ENCODE data around the gene ABHD10.
A peak's percentile ranks its signal among the peaks of the same experiment; 100 is the strongest.

The ABHD10 gene

DNA sequence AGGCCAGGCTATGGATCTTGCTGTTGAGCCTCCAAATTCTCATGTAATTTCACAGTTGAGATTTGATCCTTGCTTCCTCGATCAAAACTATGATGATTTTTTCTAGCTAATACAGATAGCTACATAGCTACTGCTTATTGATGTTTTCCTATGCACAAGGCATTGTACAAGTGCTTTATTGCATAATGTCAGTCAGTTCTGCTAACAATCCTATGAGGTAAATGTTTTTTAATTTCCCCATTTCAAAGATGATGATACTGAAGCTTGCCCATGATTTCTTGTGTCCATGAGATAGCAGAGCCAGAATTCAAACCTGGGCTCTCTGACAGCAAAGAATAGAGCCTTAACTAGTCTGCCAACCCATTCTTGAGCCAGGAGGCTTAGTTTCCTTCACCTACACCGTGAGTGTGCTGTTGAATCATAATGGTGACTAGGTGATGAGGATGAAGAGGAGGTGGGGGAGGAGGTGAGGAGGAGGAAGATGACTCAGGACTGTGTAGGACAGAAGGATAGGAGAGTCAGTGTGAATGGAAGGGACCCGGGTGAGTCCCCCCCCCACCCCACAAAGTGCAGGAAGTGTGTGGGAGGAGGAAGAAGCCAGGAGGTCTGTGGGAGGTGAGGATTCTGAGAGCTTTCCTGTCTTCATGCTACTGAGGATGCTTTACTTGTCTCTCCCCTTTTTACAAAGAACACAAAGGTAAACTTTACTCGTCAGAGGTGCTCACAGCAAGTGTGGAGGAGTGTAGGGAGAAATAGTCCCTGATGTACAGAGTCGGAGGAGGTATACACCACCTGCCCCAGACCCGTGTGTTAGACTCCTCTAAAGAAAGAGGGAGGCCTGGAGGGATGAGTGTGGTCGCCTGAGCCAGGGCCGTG lies 23.5 kb downstream of the ABHD10 start:
- peak in 1 of 2 experiments; percentile 44 for DNase-seq

DNA sequence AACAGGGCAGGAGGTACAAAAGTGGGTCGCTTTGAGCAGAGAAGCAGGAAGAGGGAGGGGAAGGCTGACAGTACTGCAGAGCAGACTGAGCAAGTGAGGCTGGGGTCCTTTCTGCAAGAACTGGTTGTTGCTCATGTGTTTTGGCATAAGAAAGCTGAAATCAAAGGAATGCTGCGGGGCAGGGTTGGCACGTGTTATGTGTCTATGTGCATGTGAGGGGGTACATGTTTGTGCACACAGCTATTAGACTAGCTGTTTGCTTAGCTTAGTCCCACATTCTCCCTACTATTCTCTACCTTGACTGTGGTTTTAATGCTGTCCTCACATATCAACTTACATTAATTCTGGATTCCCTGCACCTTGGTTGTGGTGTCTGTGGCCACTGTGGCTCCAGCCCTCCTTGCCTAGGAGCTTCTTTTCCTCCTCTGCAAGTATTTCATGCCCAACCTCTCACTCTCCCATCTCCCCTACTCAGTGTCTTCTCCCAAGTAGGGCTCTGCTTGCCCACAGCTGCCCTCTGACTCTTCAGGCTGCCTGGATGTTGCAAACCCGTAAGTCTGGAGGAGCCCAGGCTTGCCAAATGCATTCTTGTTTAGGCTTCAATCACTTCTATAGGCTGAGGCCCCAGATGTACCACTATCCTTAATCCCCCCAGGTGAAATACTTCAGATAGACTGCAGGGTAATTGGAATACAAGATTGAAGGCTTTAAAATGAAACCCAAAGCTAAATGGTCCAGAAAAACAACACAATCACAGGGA lies 24.7 kb downstream of the ABHD10 start:
- no peak for DNase-seq

- DNase-seq: no peak
Measured at GRCh38 chr3:112004187-112004586, 25.4 kb downstream of the ABHD10 start.

- DNase-seq: no peak
Measured at GRCh38 chr3:112004669-112005068, 25.8 kb downstream of the ABHD10 start.

DNA sequence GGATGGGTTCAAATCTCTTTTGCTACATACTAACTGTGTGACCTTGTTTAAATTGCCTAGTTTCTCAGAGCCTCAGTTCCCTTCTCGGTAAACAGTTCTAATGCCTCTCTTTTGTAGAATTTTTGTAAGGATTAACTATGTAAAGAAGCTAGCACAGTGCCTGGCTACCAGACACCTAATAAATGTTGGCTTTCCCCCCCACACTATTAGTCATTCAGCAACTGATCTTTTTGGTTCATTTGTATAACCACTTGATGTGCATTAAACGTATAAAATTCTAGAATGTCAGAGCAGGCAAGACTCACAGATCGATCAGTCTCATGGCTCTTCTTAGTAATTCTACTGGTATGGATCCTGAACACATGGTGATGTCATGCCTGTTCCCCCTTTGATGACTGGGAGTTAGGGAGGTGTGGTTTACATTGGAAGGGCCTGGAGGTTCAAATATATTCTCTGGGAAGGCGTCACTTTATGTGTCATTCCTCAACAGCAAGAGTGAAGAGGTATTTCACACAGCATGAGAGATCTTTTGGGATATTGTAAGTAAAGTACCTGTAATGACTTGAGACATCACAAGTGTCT lies 26.4 kb downstream of the ABHD10 start:
- DNase-seq: no peak

GRCh38 chr3:112007633-112008032 lies 28.8 kb downstream of the ABHD10 start:
- no peak for DNase-seq

- DNase-seq: no peak
Measured at GRCh38 chr3:112009670-112010069, 30.8 kb downstream of the ABHD10 start.

- DNase-seq: no peak
Measured at GRCh38 chr3:112010636-112011035, 31.8 kb downstream of the ABHD10 start.

DNA sequence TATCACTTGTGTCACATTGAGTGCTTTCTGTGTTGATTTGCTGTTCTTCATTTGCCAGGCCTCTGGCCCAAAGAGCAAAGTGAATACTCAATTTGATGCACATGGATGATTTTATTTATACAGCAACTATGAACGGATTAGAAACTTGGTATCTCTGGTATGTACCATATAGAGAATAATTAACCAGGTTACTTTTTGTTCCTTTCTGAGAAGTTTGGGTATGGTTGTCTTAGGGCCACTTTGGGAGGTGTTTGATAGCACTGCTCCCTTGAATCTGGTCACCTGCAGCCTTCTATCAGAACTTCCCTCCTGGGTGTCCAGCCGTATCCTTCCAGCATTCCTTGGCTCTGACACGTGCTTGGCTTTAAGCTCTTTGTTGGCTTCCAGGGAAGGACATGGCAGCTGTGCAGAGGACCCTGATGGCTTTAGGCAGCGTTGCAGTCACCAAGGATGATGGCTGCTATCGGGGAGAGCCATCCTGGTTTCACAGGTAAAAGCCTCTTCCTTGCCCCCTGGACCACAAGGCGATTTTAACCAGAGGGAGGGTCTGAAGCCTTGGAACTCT lies 32.6 kb downstream of the ABHD10 start:
- DNase-seq: no peak

DNA sequence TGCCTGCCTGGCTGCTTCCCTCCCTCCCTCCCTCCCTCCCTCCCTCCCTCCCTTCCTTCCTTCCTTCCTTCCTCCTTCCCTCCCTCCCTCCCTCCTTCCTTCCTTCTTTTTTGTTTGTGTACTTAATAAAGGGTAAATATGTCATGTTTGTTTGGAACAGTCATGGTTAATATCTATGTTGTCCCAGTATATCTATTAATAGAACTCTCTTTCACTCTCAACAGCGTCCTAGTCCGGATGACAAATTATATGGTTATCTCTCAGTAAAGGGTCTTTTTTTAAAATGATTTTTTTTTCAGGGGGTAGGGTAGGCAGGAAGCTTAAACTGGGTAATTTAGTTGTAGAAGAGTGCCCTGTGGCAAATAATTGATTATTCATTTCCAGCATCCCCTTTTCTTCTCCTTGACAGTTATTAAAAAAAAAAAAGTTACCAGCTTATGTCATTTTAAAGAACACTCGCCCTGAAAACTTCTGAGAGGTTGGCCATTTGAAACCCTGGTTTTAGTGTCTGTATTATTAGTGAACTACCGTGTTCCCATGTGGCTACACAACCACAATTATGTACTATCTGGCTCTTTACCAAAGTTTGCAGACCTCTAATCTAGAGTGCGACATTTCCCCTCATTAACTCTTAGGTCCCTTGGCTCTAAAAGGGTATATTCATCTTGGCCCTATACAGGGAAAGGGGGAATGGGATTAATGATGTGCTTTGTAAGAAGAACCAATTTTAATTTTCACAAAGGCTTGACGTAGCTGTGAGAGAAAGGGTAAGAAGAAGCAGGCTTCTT lies 33.6 kb downstream of the ABHD10 start:
- no peak for DNase-seq

DNA sequence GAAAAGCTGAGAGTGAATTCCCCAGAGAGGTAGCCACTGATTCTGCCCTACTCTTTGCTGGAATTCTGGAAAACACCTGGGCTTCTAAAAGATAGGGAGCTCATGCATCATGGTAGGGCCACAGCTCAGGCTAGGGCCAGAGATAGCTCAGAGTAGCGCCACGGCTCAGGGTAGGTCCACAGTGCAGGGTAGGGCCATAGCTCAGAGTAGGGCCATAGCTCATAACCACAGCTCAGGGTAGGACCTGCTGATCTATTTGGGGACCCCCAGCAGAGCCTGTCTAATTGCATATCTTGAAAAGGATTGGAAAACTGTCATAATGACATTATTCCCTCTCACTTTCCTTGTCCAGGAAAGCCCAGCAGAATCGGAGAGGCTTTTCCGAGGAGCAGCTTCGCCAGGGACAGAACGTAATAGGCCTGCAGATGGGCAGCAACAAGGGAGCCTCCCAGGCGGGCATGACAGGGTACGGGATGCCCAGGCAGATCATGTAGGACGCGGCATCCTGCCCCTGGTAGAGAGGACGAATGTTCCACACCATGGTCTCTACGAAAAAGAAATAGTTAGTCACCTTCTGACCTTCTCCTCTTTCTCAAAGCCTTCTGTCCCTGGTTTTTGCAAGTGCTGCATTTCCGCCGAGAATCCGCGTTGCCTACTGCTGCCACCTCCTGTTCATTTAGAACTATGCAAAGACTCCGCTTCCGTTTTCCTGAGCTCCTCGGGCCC lies 34.4 kb downstream of the ABHD10 start:
- peak; percentile 60 to 70 for DNase-seq

DNA sequence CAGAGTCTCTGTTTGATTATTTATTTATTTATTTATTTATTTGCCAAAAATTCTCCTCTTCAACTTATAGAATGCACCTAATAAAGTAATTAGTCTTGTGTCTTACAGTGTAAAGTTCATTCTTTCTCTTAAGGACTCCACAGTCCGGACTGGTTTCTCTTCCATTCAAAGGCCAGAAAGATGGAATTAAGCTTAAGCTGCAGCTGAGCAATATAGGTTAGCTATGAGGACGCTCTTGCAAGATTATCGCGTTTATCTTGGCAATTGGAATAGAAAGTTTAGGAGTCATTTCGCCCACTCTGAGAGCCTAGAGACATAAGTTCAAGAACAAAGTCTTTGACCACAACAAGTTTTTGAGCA lies 34.9 kb downstream of the ABHD10 start:
- DNase-seq: no peak

DNA sequence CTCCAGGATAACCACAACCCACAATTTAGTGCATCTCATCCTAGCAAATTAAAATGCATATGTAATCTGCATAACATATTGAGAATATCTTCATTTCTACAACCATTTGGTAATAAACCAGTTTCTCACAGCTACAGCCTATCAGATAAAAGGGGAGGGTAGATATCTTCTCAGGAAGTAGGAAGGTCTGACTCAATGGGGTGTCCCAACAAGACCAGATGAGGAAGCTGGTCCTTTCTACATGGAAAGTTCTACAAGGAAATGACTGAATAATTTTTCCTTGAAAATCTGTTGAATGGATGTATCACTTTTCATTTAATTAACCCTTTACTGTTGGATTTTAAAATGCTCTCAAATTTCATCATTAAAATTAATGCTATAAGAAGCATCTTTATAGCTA lies 38.3 kb downstream of the ABHD10 start:
- peak; percentile 36 to 53 for DNase-seq

GRCh38 chr3:112018712-112019111 lies 39.9 kb downstream of the ABHD10 start:
- no peak for DNase-seq

DNA sequence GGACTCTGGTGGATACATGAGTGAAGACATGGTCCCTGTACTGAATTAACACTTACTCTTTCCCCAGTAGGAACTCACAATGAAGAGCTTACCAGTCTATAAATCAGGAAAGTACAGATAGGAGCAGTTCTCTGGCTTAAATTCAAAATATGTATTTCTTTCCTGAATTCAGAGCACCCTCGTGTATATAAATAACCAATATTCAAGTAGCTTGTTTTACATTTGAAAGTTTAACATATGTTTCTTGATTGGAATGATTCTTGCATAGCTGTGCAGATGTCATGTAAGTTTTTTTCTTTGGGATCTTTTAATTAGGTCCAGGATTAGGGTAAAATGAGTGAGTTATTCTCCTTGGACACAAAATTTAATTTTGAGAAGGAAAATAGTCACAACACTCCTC lies 40.9 kb downstream of the ABHD10 start:
- DNase-seq: no peak

DNA sequence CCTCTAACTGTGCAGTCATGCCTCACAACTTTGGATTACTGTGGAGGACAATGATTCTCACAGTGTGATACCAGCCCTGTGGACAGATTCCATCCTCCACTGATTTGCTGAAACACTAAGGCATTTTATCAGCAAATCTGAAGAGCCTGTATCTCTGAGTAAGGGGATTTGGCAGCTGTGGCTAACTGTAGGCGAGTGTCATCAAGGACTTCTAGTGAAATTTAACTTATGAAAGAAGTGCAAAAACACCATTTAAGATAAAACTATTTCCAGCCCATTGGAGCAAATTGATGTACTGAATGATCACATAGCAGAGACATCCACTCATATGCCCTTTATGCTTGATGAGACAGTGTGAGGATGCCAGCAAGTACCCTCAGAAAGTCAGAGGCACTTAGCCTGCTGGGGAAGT lies 41.9 kb downstream of the ABHD10 start:
- DNase-seq: no peak

- no peak for DNase-seq
Measured at GRCh38 chr3:112027142-112027541, 48.3 kb downstream of the ABHD10 start.

DNA sequence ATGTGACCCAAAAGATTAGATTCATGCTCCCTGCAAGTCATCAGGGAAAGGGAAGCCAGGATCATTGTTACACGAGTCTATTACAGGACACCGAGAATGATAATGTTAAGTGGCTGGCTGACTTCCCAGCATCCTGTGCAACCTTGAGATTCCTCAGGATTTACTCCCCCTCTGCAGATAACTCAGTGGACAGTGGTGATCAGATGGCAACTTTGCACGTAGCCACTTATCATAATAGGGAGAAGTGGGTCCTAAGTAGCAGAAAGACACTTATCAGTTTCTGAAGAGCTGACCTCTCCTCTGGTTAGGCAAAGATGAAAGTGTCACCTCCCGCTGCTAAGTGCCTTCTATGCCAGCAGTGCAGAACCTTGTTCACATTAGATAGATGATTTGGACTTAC lies 49.0 kb downstream of the ABHD10 start:
- DNase-seq: no peak

DNA sequence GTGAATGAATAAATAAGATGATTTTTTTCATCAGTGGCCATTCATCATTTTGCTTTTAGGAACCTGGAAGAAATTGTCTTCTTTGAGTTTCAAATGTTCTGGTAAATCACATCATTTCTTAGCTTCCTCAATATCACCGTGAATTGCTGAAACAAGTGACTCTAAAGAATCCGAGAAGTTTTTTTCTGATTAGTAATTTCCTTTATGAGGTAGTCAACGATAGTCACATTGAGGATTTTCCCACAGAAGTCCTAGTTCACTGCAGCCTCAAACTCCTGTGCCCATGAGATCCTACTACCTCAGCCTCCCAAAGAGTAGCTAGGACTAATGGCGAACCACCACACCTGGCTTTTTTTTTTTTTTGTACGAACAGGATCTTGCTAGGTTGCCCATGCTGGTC lies 52.1 kb downstream of the ABHD10 start:
- no peak for DNase-seq

- DNase-seq: no peak
Measured at GRCh38 chr3:112032098-112032731, 53.4 kb downstream of the ABHD10 start.

DNA sequence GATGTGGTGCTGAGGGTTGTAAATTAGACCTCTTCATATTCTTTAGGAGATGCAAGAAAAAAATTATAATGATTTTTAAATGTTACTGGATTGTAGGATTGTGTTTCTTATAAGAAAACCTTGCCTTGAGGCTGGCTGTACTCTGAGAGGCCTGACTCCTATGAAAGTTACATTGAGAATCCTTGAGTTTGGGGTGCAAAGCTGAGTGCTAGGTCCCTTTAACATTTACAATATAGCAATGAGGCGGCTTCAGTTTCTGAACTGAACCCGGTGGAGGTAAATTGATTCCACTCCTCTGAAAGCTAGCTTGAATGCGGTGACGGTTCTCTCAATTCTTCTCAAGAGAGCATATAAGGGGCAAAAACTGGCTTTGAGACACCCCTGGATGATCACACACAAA lies 55.6 kb downstream of the ABHD10 start, which contains the start of gene TMPRSS7:
Gene TMPRSS7, plus strand, starts transcription at position 301 of the 400 bp plus-strand sequence. CDS start 110 bp downstream, outside the sequence.
- DNase-seq: no peak
